Sigmoid colon (tissue), 4 donors: ENCODE results near the gene ATXN1.

ENCODE experiments used
- EP300 ChIP-seq, 4 donors: sonication (generic); formaldehyde crosslinking; IDR thresholded peaks; one replicate each; pipeline ENCODE4 v1.6.1; 2017; ENCODE audit warnings: antibody characterized with exemption in 4 of 4
- POLR2AphosphoS5 ChIP-seq, 4 donors: sonication (generic); formaldehyde crosslinking; IDR thresholded peaks; one replicate each; pipeline ENCODE4 v1.6.1; 2017; ENCODE audit warnings: antibody characterized with exemption in 4 of 4
- TF ChIP-seq, protein P1 (sequence below), 4 experiments: fragments of 450-650 bp in 3 of 4; fragments of 200-600 bp in 1 of 4; IDR thresholded peaks; one replicate each; pipeline ENCODE4 v1.5.1; 2016 to 2019; ENCODE audit warnings: antibody characterized with exemption in 4 of 4, mild to moderate bottlenecking in 3 of 4, moderate library complexity in 2 of 4

DNA sequence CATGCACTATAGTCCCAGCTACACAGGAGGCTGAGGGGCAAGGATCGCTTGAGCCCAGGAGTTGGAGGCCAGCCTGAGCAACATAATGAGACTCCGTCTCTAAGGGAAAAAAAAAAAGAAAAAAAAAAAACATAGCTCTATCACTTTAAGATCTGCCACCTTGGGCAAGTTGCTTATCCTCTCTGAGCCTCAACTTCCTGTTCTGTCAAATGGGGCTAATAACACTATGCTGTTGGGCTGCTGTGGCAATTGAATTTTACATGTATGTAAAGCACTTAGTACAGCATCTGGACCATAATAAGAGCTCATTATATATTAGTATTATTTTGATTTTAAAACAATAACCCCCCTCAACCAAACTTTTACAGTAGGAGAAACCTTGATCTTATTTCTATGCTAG lies 141.5 kb downstream of the ATXN1 start:
- TF ChIP-seq, protein P1, sequence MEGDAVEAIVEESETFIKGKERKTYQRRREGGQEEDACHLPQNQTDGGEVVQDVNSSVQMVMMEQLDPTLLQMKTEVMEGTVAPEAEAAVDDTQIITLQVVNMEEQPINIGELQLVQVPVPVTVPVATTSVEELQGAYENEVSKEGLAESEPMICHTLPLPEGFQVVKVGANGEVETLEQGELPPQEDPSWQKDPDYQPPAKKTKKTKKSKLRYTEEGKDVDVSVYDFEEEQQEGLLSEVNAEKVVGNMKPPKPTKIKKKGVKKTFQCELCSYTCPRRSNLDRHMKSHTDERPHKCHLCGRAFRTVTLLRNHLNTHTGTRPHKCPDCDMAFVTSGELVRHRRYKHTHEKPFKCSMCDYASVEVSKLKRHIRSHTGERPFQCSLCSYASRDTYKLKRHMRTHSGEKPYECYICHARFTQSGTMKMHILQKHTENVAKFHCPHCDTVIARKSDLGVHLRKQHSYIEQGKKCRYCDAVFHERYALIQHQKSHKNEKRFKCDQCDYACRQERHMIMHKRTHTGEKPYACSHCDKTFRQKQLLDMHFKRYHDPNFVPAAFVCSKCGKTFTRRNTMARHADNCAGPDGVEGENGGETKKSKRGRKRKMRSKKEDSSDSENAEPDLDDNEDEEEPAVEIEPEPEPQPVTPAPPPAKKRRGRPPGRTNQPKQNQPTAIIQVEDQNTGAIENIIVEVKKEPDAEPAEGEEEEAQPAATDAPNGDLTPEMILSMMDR (IDR thresholded peaks at IDR 0.05), result no peak
- TF ChIP-seq POLR2AphosphoS5 (IDR thresholded peaks at IDR 0.05), result no peak
- no peak for TF ChIP-seq EP300 (IDR thresholded peaks at IDR 0.05)
